ENCODE data around the gene CHST7.
A peak's percentile ranks its signal among the peaks of the same experiment; 100 is the strongest.
"Not testable (repeated sequence)": the region's sequence is repeated elsewhere in the genome, so short reads cannot be mapped to it uniquely, and the experiment has no call there.

The CHST7 gene

DNA sequence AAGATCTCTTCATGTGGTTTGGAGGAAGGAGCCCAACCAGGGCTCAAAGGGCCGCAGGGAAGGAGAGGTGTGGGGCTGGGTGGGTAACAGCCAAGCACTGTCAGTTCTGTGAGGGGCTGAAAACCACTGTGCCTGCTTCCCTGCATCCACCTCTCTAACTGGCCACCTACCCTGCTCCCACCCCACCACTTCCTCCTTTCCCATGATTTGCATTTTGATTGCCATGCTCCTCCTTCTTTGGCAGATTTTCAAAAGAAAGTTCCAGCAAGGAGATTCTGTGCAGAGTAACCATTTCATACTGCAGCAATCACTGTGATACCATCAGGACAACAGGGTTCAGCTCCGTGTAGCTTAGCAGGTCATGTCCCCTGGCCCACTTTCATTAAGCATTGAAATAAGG, 30.1 kb upstream of the CHST7 start:
- H3K9me3 ChIP-seq (ENCODE audit: insufficient read depth, low read length, severe bottlenecking): no peaks in the 10 kb centered on the region
- peaks cover 17% of the 10 kb centered on the region for H3K36me3 ChIP-seq (ENCODE audit: insufficient read depth, low read length)
- H3K4me2 ChIP-seq (ENCODE audit: insufficient read depth, low read length): no peak overlapping the region
- H3K79me2 ChIP-seq (ENCODE audit: insufficient read depth, low read length): peaks cover 41% of the 10 kb centered on the region
- peaks cover 7% of the 10 kb centered on the region; the same call in 1 of the 2 replicates for H4K20me1 ChIP-seq (ENCODE audit: insufficient read depth, low read length)
- TF ChIP-seq EZH2 (IDR thresholded peaks at IDR 0.05; ENCODE audit: borderline replicate concordance, low read depth, low read length, severe bottlenecking): no peak
- TF ChIP-seq, protein P1, sequence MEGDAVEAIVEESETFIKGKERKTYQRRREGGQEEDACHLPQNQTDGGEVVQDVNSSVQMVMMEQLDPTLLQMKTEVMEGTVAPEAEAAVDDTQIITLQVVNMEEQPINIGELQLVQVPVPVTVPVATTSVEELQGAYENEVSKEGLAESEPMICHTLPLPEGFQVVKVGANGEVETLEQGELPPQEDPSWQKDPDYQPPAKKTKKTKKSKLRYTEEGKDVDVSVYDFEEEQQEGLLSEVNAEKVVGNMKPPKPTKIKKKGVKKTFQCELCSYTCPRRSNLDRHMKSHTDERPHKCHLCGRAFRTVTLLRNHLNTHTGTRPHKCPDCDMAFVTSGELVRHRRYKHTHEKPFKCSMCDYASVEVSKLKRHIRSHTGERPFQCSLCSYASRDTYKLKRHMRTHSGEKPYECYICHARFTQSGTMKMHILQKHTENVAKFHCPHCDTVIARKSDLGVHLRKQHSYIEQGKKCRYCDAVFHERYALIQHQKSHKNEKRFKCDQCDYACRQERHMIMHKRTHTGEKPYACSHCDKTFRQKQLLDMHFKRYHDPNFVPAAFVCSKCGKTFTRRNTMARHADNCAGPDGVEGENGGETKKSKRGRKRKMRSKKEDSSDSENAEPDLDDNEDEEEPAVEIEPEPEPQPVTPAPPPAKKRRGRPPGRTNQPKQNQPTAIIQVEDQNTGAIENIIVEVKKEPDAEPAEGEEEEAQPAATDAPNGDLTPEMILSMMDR (IDR thresholded peaks at IDR 0.05; ENCODE audit: borderline replicate concordance, extremely low read depth, low read length, poor library complexity, severe bottlenecking): no peak
- ATAC-seq (ENCODE audit: insufficient read depth, low read depth) (no peak), DNase-seq (peak; percentile 13)
- no peak overlapping the region for H3K4me3 ChIP-seq (ENCODE audit: low read depth in 1 of 2, low read length in 2 of 2)
- no peak overlapping the region for H3K9ac ChIP-seq (ENCODE audit: low read depth, low read length)
- no peaks in the 10 kb centered on the region for H3K27me3 ChIP-seq (ENCODE audit: insufficient read depth, low read length, poor library complexity)
- peaks cover 29% of the 10 kb centered on the region for H3K4me1 ChIP-seq (ENCODE audit: insufficient read depth, low read length)
- H3K27ac ChIP-seq (ENCODE audit: low read length): no peak overlapping the region
- no peak overlapping the region for H2AFZ ChIP-seq (ENCODE audit: low read depth, low read length)

- peak overlapping the region; percentile 74 to 79; a peak in 3 of 4 replicates for H3K4me3 ChIP-seq (ENCODE audit: low read depth in 1 of 2, low read length in 2 of 2)
- not testable (repeated sequence) for ATAC-seq (ENCODE audit: insufficient read depth, low read depth); H4K20me1 ChIP-seq (ENCODE audit: insufficient read depth, low read length); H3K9me3 ChIP-seq (ENCODE audit: insufficient read depth, low read length, severe bottlenecking); DNase-seq; H3K27me3 ChIP-seq (ENCODE audit: insufficient read depth, low read length, poor library complexity)
- H3K79me2 ChIP-seq (ENCODE audit: insufficient read depth, low read length): peaks cover 47% of the 10 kb centered on the region
- peak overlapping the region; percentile 89 for H3K27ac ChIP-seq (ENCODE audit: low read length)
- H2AFZ ChIP-seq (ENCODE audit: low read depth, low read length): peak overlapping the region; percentile 87
- peak overlapping the region; percentile 88 for H3K9ac ChIP-seq (ENCODE audit: low read depth, low read length)
- peak overlapping the region; percentile 67 for H3K4me2 ChIP-seq (ENCODE audit: insufficient read depth, low read length)
- H3K36me3 ChIP-seq (ENCODE audit: insufficient read depth, low read length): peaks cover 18% of the 10 kb centered on the region
- H3K4me1 ChIP-seq (ENCODE audit: insufficient read depth, low read length): peaks cover 29% of the 10 kb centered on the region
These were observed 29.0 kb upstream of the CHST7 start for GRCh38 chrX:46544527-46544926.

GRCh38 chrX:46545111-46546005, 28.2 kb upstream of the CHST7 start, which contains the start of gene ZNF674:
Gene ZNF674 (minus strand): TSS chrX:46545421. CDS start chrX:46542087, 3,334 bp downstream.
- ATAC-seq (ENCODE audit: insufficient read depth, low read depth): peak; percentile 95
- Histone ChIP-seq H3K79me2 (ENCODE audit: insufficient read depth, low read length) (peaks cover 47% of the 10 kb centered on the region), H3K36me3 (ENCODE audit: insufficient read depth, low read length) (peaks cover 18% of the 10 kb centered on the region), H3K9me3 (ENCODE audit: insufficient read depth, low read length, severe bottlenecking) (no peaks in the 10 kb centered on the region), H4K20me1 (ENCODE audit: insufficient read depth, low read length) (peaks cover 7% of the 10 kb centered on the region; the same call in 1 of the 2 replicates), H3K27ac (ENCODE audit: low read length) (peak within 1 kb of the TSS; percentile 89), H3K4me2 (ENCODE audit: insufficient read depth, low read length) (peak within 1 kb of the TSS; percentile 67), H3K4me1 (ENCODE audit: insufficient read depth, low read length) (peaks cover 29% of the 10 kb centered on the region), H3K27me3 (ENCODE audit: insufficient read depth, low read length, poor library complexity) (no peaks in the 10 kb centered on the region), H3K9ac (ENCODE audit: low read depth, low read length) (peak within 1 kb of the TSS; percentile 88), H2AFZ (ENCODE audit: low read depth, low read length) (peak within 1 kb of the TSS; percentile 87), H3K4me3 (ENCODE audit: low read depth in 1 of 2, low read length in 2 of 2) (peak within 1 kb of the TSS; percentile 74 to 79; a peak in 3 of 4 replicates)
- DNase-seq: peak; percentile 92
- TF ChIP-seq EZH2 (IDR thresholded peaks at IDR 0.05; ENCODE audit: borderline replicate concordance, low read depth, low read length, severe bottlenecking): no peak
- TF ChIP-seq, protein P1 (IDR thresholded peaks at IDR 0.05; ENCODE audit: borderline replicate concordance, extremely low read depth, low read length, poor library complexity, severe bottlenecking): peak; percentile 63

DNA sequence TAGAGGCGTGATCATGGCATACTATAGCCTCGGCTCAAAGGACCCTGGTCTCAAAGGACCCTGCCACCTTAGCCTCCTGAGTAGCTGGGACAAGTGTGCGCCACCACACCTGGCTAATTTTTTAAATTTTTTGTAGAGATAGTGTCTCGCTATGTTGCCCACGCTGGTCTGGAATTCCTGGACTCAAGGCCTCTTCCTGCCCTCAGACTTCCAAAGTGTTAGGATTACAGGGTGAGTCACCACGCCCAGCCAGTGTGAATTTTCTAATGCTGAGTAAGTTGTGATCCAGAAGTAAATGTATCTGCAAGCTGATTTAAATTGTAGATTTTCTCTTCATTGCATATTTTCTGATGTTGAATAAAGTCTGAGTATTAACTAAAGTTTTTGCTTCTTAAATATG, 25.7 kb upstream of the CHST7 start:
- Histone ChIP-seq H3K27me3 (ENCODE audit: insufficient read depth, low read length, poor library complexity) (no peaks in the 10 kb centered on the region), H2AFZ (ENCODE audit: low read depth, low read length) (no peak overlapping the region), H3K27ac (ENCODE audit: low read length) (no peak overlapping the region), H3K36me3 (ENCODE audit: insufficient read depth, low read length) (peaks cover 18% of the 10 kb centered on the region), H3K4me1 (ENCODE audit: insufficient read depth, low read length) (peaks cover 29% of the 10 kb centered on the region), H3K4me3 (ENCODE audit: low read depth in 1 of 2, low read length in 2 of 2) (no peak overlapping the region), H3K9me3 (ENCODE audit: insufficient read depth, low read length, severe bottlenecking) (no peaks in the 10 kb centered on the region), H3K9ac (ENCODE audit: low read depth, low read length) (no peak overlapping the region), H3K79me2 (ENCODE audit: insufficient read depth, low read length) (peaks cover 47% of the 10 kb centered on the region), H3K4me2 (ENCODE audit: insufficient read depth, low read length) (no peak overlapping the region; the same call in 1 of the 2 replicates), H4K20me1 (ENCODE audit: insufficient read depth, low read length) (peaks cover 7% of the 10 kb centered on the region; the same call in 1 of the 2 replicates)
- TF ChIP-seq, protein P1 (IDR thresholded peaks at IDR 0.05; ENCODE audit: borderline replicate concordance, extremely low read depth, low read length, poor library complexity, severe bottlenecking): no peak
- TF ChIP-seq EZH2 (IDR thresholded peaks at IDR 0.05; ENCODE audit: borderline replicate concordance, low read depth, low read length, severe bottlenecking): no peak
- DNase-seq: no peak
- ATAC-seq (ENCODE audit: insufficient read depth, low read depth): no peak

Measured in DND-41 (cell line).